ENCODE results near the gene GPS2.

Gene GPS2

DNA sequence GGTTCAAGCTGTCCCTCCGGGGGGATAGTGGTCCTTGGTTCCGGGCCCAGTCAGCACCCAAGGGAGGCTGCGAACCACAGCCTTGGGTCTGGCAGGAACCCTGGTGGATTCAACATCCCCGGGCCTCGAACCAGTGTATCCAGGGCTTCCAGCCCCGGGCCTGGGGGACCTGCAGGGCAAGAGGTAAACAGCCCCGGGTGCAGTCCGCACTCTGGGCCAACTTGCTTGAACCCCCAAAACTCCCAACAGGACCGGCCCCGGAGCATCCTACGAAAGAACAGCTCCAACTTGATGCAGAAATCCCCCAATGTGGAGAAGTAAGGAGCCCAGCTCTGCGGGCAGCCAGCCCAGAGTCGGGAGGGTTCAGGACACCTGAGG, 15.5 kb upstream of the GPS2 start:
- peak overlapping the region in 1 of 2 donors; percentile 97 for H3K27ac Mint-ChIP-seq
- no peak for DNase-seq
- H3K36me3 Mint-ChIP-seq (ENCODE audit: insufficient read depth), result peaks cover 22% of the 10 kb centered on the region
- H3K9me3 Mint-ChIP-seq, result no peaks in the 10 kb centered on the region
- no peak for ATAC-seq (replicated peaks)
- H3K27me3 Mint-ChIP-seq, result no peaks in the 10 kb centered on the region
- peaks cover 28 to 38% of the 10 kb centered on the region in 2 donors for H3K4me1 Mint-ChIP-seq (ENCODE audit: low read depth in 2 of 2)
- H3K4me3 Mint-ChIP-seq, result peak overlapping the region; percentile 92 to 95

DNA sequence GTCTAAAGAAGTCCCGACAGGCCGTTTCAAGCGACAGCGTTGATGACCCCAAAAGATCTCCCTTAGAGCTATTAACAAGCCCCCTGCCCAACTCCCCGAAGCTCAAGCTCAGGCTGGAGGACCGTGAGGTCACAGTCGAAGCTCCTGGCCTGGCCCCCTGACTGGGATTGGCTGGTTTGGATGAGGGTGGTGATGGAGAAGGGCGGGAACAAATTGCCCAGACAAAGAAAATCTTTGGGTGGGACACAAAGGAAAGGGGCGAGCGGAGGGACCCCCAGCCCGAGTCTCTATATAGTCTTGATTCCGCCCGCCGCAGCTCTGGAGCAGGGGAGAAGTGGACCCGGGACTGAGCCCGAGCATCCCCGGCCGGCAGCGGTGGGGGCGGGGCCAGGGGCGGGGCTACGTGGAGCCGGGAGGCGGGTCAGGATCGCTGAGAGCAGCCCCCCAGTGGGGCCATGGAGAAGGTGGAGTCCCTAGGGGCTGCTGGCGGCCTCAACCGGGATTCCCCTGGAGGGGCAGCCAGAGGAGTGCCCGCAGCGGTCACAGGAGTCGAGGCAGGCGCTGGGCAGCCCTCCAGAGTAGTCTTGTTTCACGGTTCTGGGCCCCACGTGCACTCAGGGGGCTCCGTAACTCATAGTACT, 15.0 kb upstream of the GPS2 start:
- ATAC-seq (replicated peaks) (peak; percentile 61), DNase-seq (peak in 2 of 3 experiments; percentile 61 to 70)
- Mint-ChIP-seq H3K27ac (peak overlapping the region; percentile 92 to 97), H3K4me3 (peak overlapping the region; percentile 92 to 95), H3K9me3 (no peaks in the 10 kb centered on the region), H3K27me3 (no peaks in the 10 kb centered on the region), H3K36me3 (ENCODE audit: insufficient read depth) (peaks cover 18% of the 10 kb centered on the region), H3K4me1 (ENCODE audit: low read depth in 2 of 2) (peaks cover 23 to 33% of the 10 kb centered on the region in 2 donors)

DNA sequence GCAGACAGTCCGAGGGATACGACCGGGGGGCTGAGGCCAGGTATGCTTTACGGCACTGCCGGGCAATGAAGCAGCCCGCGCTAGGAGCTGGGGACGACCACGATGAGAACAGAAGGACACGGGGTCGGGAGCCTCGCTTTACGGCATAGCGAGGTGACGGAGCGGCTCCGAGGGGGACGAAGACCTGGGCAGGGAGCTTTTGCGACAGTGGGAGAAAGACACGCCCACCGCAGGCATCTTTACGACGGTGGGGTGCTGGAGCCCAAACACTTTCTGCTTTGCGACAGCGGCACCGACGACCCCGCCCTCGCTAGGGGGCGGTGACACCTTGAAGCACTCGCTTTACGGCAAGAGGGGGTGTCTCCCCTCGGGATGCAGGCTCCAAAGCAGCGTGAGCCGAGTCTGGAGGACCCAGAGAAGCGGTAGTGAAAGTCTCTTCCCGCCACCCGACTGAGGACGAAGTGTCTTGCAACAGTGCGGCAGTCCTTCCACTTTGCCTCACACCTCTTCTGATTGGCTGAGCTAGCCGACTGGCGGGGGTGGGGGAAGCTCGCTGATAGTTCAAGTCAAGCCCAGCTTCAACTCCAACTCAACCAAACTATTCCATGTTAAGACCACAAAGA, 14.3 kb upstream of the GPS2 start:
- peaks cover 18% of the 10 kb centered on the region for H3K36me3 Mint-ChIP-seq (ENCODE audit: insufficient read depth)
- peak overlapping the region; percentile 92 to 97 for H3K27ac Mint-ChIP-seq
- no peaks in the 10 kb centered on the region for H3K27me3 Mint-ChIP-seq
- peak overlapping the region; percentile 92 to 95 for H3K4me3 Mint-ChIP-seq
- H3K9me3 Mint-ChIP-seq, result no peaks in the 10 kb centered on the region
- DNase-seq, result peak; percentile 92 to 94 (median 93)
- H3K4me1 Mint-ChIP-seq (ENCODE audit: low read depth in 2 of 2), result peaks cover 23 to 30% of the 10 kb centered on the region in 2 donors
- ATAC-seq (replicated peaks), result peak; percentile 70

DNA sequence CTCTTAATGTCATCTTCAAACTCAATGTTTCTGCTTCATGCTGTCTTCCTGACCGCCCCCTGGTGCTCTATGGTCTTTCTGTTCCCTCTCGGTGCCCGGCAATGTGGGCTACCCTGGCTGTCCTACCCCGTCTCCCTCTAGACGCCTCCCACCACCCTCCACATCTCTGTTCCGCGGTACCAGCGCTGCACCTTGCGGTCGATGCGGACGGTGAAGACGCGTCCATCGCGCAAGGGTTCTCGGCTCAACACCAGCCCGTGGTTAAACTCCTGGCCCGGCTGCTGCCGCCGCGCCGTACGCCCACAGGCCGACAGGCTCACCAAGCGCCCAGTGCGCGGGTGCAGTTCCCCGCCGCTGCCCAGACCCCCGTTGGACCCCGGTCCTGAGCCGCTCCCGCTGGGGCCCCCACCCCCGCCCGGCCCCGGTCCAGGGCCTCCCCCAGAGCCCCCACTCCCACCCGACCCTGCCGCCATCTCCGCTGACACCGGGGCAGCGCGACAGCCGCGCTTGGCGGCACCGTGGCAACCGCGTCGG, 13.7 kb upstream of the GPS2 start, which contains the start of gene NEURL4:
NEURL4 (minus strand) TSS at position 496 of the 534 bp plus-strand sequence; CDS start at position 473, 23 bp downstream.
- ATAC-seq (replicated peaks) (peak; percentile 24), DNase-seq (no peak)
- H3K4me1 Mint-ChIP-seq (ENCODE audit: low read depth in 2 of 2), result peaks cover 28 to 35% of the 10 kb centered on the region in 2 donors
- no peaks in the 10 kb centered on the region for H3K27me3 Mint-ChIP-seq
- H3K36me3 Mint-ChIP-seq (ENCODE audit: insufficient read depth), result peaks cover 18% of the 10 kb centered on the region
- peak within 1 kb of the TSS; percentile 92 to 95 for H3K4me3 Mint-ChIP-seq
- H3K27ac Mint-ChIP-seq, result peak within 1 kb of the TSS; percentile 92 to 97
- H3K9me3 Mint-ChIP-seq, result no peaks in the 10 kb centered on the region

- Mint-ChIP-seq H3K4me3 (peak overlapping the region; percentile 92 to 95), H3K27me3 (no peaks in the 10 kb centered on the region), H3K9me3 (no peaks in the 10 kb centered on the region), H3K27ac (peak overlapping the region in 1 of 2 donors; percentile 92), H3K4me1 (ENCODE audit: low read depth in 2 of 2) (peaks cover 28 to 31% of the 10 kb centered on the region in 2 donors), H3K36me3 (ENCODE audit: insufficient read depth) (peaks cover 18% of the 10 kb centered on the region)
- no peak for DNase-seq
- no peak for ATAC-seq (replicated peaks)
Measured at GRCh38 chr17:7328009-7328408, 12.8 kb upstream of the GPS2 start.

GRCh38 chr17:7327501-7327900, 12.3 kb upstream of the GPS2 start:
- Mint-ChIP-seq H3K4me3 (no peak overlapping the region), H3K4me1 (ENCODE audit: low read depth in 2 of 2) (peaks cover 28% of the 10 kb centered on the region in 2 donors), H3K27me3 (no peaks in the 10 kb centered on the region), H3K36me3 (ENCODE audit: insufficient read depth) (peaks cover 18% of the 10 kb centered on the region), H3K27ac (peak overlapping the region in 1 of 2 donors; percentile 92), H3K9me3 (no peaks in the 10 kb centered on the region)
- ATAC-seq (replicated peaks), result no peak
- DNase-seq, result no peak

DNA sequence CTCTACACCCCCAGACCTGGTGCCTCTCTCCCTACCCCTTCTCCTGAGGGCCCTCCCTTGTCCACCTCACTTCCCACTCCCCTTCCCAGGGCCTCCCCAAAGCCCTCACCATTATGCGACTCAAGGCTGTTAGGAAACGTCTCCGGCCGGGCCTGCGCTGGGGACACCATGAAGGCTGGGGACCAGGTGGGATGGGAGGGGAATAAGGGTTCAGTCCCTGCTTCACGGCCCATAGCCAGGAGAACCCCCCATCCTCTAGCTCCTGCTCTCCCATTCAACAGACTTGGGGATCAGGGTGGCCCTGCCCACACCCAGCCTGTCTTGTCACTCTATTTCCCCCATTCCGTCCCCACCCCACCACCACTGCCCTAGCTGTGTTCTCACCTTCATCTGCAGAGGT, 11.9 kb upstream of the GPS2 start:
- no peaks in the 10 kb centered on the region for H3K27me3 Mint-ChIP-seq
- H3K27ac Mint-ChIP-seq, result peak overlapping the region in 1 of 2 donors; percentile 10
- no peaks in the 10 kb centered on the region for H3K9me3 Mint-ChIP-seq
- ATAC-seq (replicated peaks) (no peak), DNase-seq (no peak)
- H3K4me3 Mint-ChIP-seq, result no peak overlapping the region
- H3K4me1 Mint-ChIP-seq (ENCODE audit: low read depth in 2 of 2), result peaks cover 26 to 28% of the 10 kb centered on the region in 2 donors
- H3K36me3 Mint-ChIP-seq (ENCODE audit: insufficient read depth), result peaks cover 16% of the 10 kb centered on the region

DNA sequence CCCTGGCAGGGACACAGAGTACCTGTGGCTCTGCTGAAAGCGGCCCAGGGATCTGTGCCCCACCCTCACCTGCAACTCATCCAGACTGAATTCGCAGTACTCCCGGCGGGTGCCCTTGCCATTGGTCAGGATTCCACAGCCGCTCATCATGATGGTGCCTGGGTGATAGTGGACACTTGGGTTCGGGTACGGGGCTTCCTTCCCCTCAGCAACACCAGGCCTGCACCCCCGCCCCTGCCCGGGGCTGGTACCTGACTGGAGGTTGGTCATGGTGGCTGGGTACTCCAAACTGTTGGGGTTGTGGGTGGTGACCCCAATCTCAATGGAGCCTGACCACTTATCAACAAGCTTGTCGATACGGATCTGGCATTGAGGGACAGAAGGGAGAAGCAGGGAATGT, 11.0 kb upstream of the GPS2 start:
- Mint-ChIP-seq H3K4me1 (ENCODE audit: low read depth in 2 of 2) (peaks cover 26 to 28% of the 10 kb centered on the region in 2 donors), H3K4me3 (no peak overlapping the region), H3K27ac (no peak overlapping the region), H3K9me3 (no peaks in the 10 kb centered on the region), H3K36me3 (ENCODE audit: insufficient read depth) (peaks cover 23% of the 10 kb centered on the region), H3K27me3 (no peaks in the 10 kb centered on the region)
- no peak for ATAC-seq (replicated peaks)
- DNase-seq, result no peak

DNA sequence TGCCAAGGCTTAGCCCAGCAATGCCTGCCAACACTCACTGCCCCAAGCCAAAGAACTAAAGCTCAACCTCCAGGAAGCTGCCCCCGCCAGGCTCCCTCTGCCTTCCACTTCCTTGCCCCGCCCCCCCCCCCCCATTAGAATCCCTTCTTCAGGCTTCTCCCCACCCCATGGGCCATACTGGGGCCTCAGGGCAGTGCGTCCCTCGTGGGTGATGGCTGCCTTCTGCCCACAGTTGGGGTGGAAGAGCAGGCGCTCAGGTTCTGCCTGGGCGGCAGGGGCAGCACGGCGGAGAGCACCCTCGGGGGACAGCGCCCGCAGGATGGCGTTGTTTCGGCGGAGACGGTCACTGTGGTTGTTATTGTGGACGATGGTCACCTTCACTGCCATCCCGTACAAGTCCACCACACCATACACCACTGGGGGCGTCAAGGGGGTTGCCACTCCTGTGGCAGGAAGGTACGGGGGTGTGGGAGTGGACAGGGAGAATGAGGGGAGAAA, 9.9 kb upstream of the GPS2 start:
- no peak for DNase-seq
- Mint-ChIP-seq H3K36me3 (ENCODE audit: insufficient read depth) (peaks cover 30% of the 10 kb centered on the region), H3K9me3 (no peaks in the 10 kb centered on the region), H3K4me3 (no peak overlapping the region), H3K27me3 (no peaks in the 10 kb centered on the region), H3K27ac (no peak overlapping the region), H3K4me1 (ENCODE audit: low read depth in 2 of 2) (peaks cover 21 to 27% of the 10 kb centered on the region in 2 donors)
- no peak for ATAC-seq (replicated peaks)

- Mint-ChIP-seq H3K9me3 (no peaks in the 10 kb centered on the region), H3K27me3 (no peaks in the 10 kb centered on the region), H3K36me3 (ENCODE audit: insufficient read depth) (peaks cover 27% of the 10 kb centered on the region), H3K4me1 (ENCODE audit: low read depth in 2 of 2) (peaks cover 17 to 20% of the 10 kb centered on the region in 2 donors), H3K27ac (peak overlapping the region in 1 of 2 donors; percentile 49), H3K4me3 (no peak overlapping the region)
- ATAC-seq (replicated peaks) (no peak), DNase-seq (no peak)
Measured at GRCh38 chr17:7324438-7324779, 9.2 kb upstream of the GPS2 start.

- H3K36me3 Mint-ChIP-seq (ENCODE audit: insufficient read depth), result peaks cover 23% of the 10 kb centered on the region
Measured at GRCh38 chr17:7323731-7324437, 8.7 kb upstream of the GPS2 start.

GRCh38 chr17:7322520-7323194, 7.5 kb upstream of the GPS2 start:
- DNase-seq (no peak), ATAC-seq (replicated peaks) (no peak)
- H3K9me3 Mint-ChIP-seq, result no peaks in the 10 kb centered on the region
- peaks cover 20% of the 10 kb centered on the region for H3K36me3 Mint-ChIP-seq (ENCODE audit: insufficient read depth)
- H3K4me1 Mint-ChIP-seq (ENCODE audit: low read depth in 2 of 2), result peaks cover 5 to 7% of the 10 kb centered on the region in 2 donors
- H3K27me3 Mint-ChIP-seq, result no peaks in the 10 kb centered on the region
- no peak overlapping the region for H3K4me3 Mint-ChIP-seq
- no peak overlapping the region for H3K27ac Mint-ChIP-seq

More at GRCh38 chr17:7323731-7324437, 8.7 kb upstream of the GPS2 start:
- ATAC-seq (replicated peaks) (peak; percentile 47), DNase-seq (peak; percentile 65 to 79 (median 66))
- H3K9me3 Mint-ChIP-seq, result no peaks in the 10 kb centered on the region
- no peaks in the 10 kb centered on the region for H3K27me3 Mint-ChIP-seq
- peak overlapping the region in 1 of 2 donors; percentile 49 for H3K27ac Mint-ChIP-seq
- peaks cover 16 to 19% of the 10 kb centered on the region in 2 donors for H3K4me1 Mint-ChIP-seq (ENCODE audit: low read depth in 2 of 2)
- H3K4me3 Mint-ChIP-seq, result no peak overlapping the region

- Mint-ChIP-seq H3K36me3 (ENCODE audit: insufficient read depth) (peaks cover 21% of the 10 kb centered on the region), H3K27me3 (no peaks in the 10 kb centered on the region), H3K9me3 (no peaks in the 10 kb centered on the region), H3K4me1 (ENCODE audit: low read depth in 2 of 2) (peaks cover 5 to 6% of the 10 kb centered on the region in 2 donors), H3K4me3 (no peak overlapping the region), H3K27ac (no peak overlapping the region)
- DNase-seq (no peak), ATAC-seq (replicated peaks) (no peak)
Measured at GRCh38 chr17:7321466-7321865, 6.3 kb upstream of the GPS2 start.
